ENCODE measurements around the gene IL1R1.

IL1R1 gene

GRCh38 chr2:102208774-102209173 is 66.2 kb downstream of the IL1R1 start:
- CTCF ChIA-PET, result interaction anchor here (1.4 to 2.6 kb wide), 3 partner anchors 32 to 188 kb away, joined by 3 to 6 read pairs (median 5); no protein-coding TSS in a partner anchor
- no peak overlapping the region for H3K4me3 ChIP-seq (ENCODE audit: low read depth, low read length)
- DNase-seq (ENCODE audit: low read depth, low spot score), result no peak
- POLR2A ChIA-PET, result no interaction called here
- no peak for TF ChIP-seq CTCF (IDR thresholded peaks at IDR 0.05; ENCODE audit: insufficient read depth, low read length, missing control alignments)

- H3K4me3 ChIP-seq (ENCODE audit: low read depth, low read length), result no peak overlapping the region
- no peak for DNase-seq (ENCODE audit: low read depth, low spot score)
- TF ChIP-seq CTCF (IDR thresholded peaks at IDR 0.05; ENCODE audit: insufficient read depth, low read length, missing control alignments), result no peak
- ChIA-PET POLR2A (no interaction called here), CTCF (interaction anchor here (1.7 kb wide), 1 partner anchor 189 kb away, joined by 6 read pairs; no protein-coding TSS in a partner anchor)
These were observed 66.9 kb downstream of the IL1R1 start for GRCh38 chr2:102209474-102209873.

- ChIA-PET POLR2A (no interaction called here), CTCF (interaction anchor here (3.0 kb wide), 1 partner anchor 197 kb away, joined by 10 read pairs; no protein-coding TSS in a partner anchor)
- no peak for TF ChIP-seq CTCF (IDR thresholded peaks at IDR 0.05; ENCODE audit: insufficient read depth, low read length, missing control alignments)
- no peak for DNase-seq (ENCODE audit: low read depth, low spot score)
- no peak overlapping the region for H3K4me3 ChIP-seq (ENCODE audit: low read depth, low read length)
These were observed 74.5 kb downstream of the IL1R1 start for GRCh38 chr2:102217032-102217431.

- POLR2A ChIA-PET, result no interaction called here
- H3K4me3 ChIP-seq (ENCODE audit: low read depth, low read length), result no peak overlapping the region
- DNase-seq (ENCODE audit: low read depth, low spot score), result no peak
- CTCF ChIA-PET, result interaction anchor here (1.0 to 1.9 kb wide), 4 partner anchors 13 to 218 kb away, joined by 3 to 18 read pairs (median 4); no protein-coding TSS in a partner anchor
- TF ChIP-seq CTCF (IDR thresholded peaks at IDR 0.05; ENCODE audit: insufficient read depth, low read length, missing control alignments), result no peak
These were observed 82.5 kb downstream of the IL1R1 start for GRCh38 chr2:102224824-102225739.

- H3K4me3 ChIP-seq (ENCODE audit: low read depth, low read length), result no peak overlapping the region
- no peak for TF ChIP-seq CTCF (IDR thresholded peaks at IDR 0.05; ENCODE audit: insufficient read depth, low read length, missing control alignments)
- DNase-seq (ENCODE audit: low read depth, low spot score), result no peak
- CTCF ChIA-PET, result interaction anchor here (1.0 to 1.9 kb wide), 3 partner anchors 12 to 219 kb away, joined by 4 to 18 read pairs (median 4); no protein-coding TSS in a partner anchor
- POLR2A ChIA-PET, result no interaction called here
These were observed 83.6 kb downstream of the IL1R1 start for GRCh38 chr2:102226171-102226570.

Data from AG04449 (cell line).